ENCODE data around the gene IKZF3.

IKZF3 gene

GRCh38 chr17:39823407-39824054, 40.6 kb downstream of the IKZF3 start:
- H3K4me1 ChIP-seq = no peaks in the 10 kb centered on the region
- peaks cover 7% of the 10 kb centered on the region; the same call in 1 of the 2 replicates for H3K9me3 ChIP-seq
- peaks cover 36% of the 10 kb centered on the region for H3K27me3 ChIP-seq
- DNase-seq = no peak
- TF ChIP-seq CTCF (IDR thresholded peaks at IDR 0.05; ENCODE audit: low read depth, low read length) = no peak
- no peaks in the 10 kb centered on the region for H3K36me3 ChIP-seq
- H3K4me3 ChIP-seq (ENCODE audit: low read depth, low read length) = no peak overlapping the region

- no peak for TF ChIP-seq CTCF (IDR thresholded peaks at IDR 0.05; ENCODE audit: low read depth, low read length)
- Histone ChIP-seq H3K4me1 (no peaks in the 10 kb centered on the region), H3K4me3 (ENCODE audit: low read depth, low read length) (no peak overlapping the region), H3K9me3 (peaks cover 7% of the 10 kb centered on the region; the same call in 1 of the 2 replicates), H3K36me3 (no peaks in the 10 kb centered on the region), H3K27me3 (peaks cover 33% of the 10 kb centered on the region)
- no peak for DNase-seq
These were observed 42.1 kb downstream of the IKZF3 start for GRCh38 chr17:39822051-39822451.

- peaks cover 31% of the 10 kb centered on the region for H3K27me3 ChIP-seq
- no peak for TF ChIP-seq CTCF (IDR thresholded peaks at IDR 0.05; ENCODE audit: low read depth, low read length)
- peaks cover 7% of the 10 kb centered on the region; the same call in 1 of the 2 replicates for H3K9me3 ChIP-seq
- no peak overlapping the region for H3K4me3 ChIP-seq (ENCODE audit: low read depth, low read length)
- no peaks in the 10 kb centered on the region for H3K36me3 ChIP-seq
- H3K4me1 ChIP-seq = no peaks in the 10 kb centered on the region
- no peak for DNase-seq
These were observed 43.1 kb downstream of the IKZF3 start for GRCh38 chr17:39820987-39821386.

- TF ChIP-seq CTCF (IDR thresholded peaks at IDR 0.05; ENCODE audit: low read depth, low read length) = no peak
- DNase-seq = no peak
- no peaks in the 10 kb centered on the region for H3K36me3 ChIP-seq
- peaks cover 35% of the 10 kb centered on the region for H3K27me3 ChIP-seq
- peaks cover 7% of the 10 kb centered on the region; the same call in 1 of the 2 replicates for H3K9me3 ChIP-seq
- no peaks in the 10 kb centered on the region for H3K4me1 ChIP-seq
- no peak overlapping the region for H3K4me3 ChIP-seq (ENCODE audit: low read depth, low read length)
These were observed 43.6 kb downstream of the IKZF3 start for GRCh38 chr17:39820541-39820940.

- H3K4me3 ChIP-seq (ENCODE audit: low read depth, low read length) = no peak overlapping the region
- DNase-seq = no peak
- H3K27me3 ChIP-seq = peaks cover 56% of the 10 kb centered on the region
- no peaks in the 10 kb centered on the region for H3K36me3 ChIP-seq
- no peaks in the 10 kb centered on the region for H3K4me1 ChIP-seq
- no peaks in the 10 kb centered on the region; the same call in 1 of the 2 replicates for H3K9me3 ChIP-seq
- no peak for TF ChIP-seq CTCF (IDR thresholded peaks at IDR 0.05; ENCODE audit: low read depth, low read length)
These were observed 45.6 kb downstream of the IKZF3 start for GRCh38 chr17:39818358-39819000.

GRCh38 chr17:39816272-39816671, 47.8 kb downstream of the IKZF3 start:
- TF ChIP-seq CTCF (IDR thresholded peaks at IDR 0.05; ENCODE audit: low read depth, low read length) = no peak
- Histone ChIP-seq H3K36me3 (no peaks in the 10 kb centered on the region), H3K4me3 (ENCODE audit: low read depth, low read length) (no peak overlapping the region), H3K9me3 (no peaks in the 10 kb centered on the region), H3K27me3 (peaks cover 73% of the 10 kb centered on the region), H3K4me1 (no peaks in the 10 kb centered on the region)
- no peak for DNase-seq

Data from BE2C (cell line).